NCI-H2171 treated with DMSO at 0.1 percent for 48 hours (cell line): Measurements from ENCODE around the gene GBF1.

Source experiments
- DNase-seq: peaks from one replicate; lab custom pipeline; 2025; lab: John Stamatoyannopoulos, UW

GBF1 gene

DNA sequence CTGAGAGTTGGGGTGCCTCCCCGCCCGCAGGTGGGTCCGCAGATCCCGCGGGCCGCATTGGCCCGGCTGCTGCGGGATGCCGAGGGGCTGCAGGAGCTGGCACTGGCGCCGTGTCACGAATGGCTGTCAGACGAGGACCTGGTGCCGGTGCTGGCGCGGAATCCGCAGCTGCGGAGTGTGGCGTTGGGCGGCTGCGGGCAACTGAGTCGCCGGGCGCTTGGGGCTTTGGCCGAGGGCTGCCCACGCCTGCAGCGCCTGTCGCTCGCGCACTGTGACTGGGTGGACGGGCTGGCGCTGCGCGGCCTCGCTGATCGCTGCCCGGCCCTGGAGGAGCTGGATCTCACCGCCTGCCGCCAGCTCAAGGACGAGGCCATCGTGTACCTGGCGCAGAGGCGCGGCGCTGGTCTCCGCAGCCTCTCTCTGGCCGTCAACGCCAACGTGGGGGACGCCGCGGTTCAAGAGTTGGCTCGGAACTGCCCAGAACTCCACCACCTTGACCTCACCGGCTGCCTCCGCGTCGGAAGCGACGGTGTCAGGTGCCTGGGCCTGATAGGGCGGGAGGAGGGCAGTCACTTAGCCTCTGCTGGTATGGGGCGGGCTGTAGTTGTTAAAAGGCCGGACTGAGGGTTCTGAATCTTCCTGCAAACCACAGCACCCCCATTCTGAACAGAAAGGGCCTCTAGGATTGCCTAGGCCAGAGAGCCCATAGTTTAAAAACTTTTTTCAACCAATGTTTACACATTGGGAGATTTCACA, 176.6 kb downstream of the GBF1 start:
- no peak for DNase-seq

DNA sequence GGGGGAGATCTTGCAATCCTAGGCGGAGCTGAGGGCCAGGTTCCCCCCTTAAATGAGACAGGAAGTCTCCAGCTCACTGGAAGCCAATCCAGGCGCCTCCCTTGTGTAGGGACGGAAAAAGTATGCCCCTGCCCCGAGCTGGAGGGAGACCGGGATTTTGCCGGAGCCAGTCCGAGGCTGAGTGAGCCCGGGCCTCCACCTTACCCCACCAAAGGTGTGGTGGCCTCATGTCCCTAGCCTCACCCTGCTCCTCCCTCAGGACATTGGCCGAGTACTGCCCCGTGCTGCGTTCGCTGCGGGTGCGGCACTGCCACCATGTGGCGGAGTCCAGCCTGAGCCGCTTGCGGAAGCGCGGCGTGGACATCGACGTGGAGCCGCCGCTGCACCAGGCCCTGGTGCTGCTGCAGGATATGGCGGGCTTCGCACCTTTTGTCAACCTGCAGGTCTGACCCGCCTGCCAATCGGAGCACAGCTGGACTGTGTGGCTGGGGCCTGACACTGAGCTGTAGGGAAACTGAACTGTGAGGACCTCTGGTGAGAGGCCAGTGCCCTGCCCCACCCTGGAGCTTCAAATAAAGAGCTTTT, 177.3 kb downstream of the GBF1 start:
- no peak for DNase-seq

GRCh38 chr10:102423372-102423968, 178.1 kb downstream of the GBF1 start:
- no peak for DNase-seq

- DNase-seq, result no peak
Measured at GRCh38 chr10:102424145-102424544, 178.8 kb downstream of the GBF1 start.

GRCh38 chr10:102424916-102425315, 179.6 kb downstream of the GBF1 start:
- DNase-seq, result no peak

DNA sequence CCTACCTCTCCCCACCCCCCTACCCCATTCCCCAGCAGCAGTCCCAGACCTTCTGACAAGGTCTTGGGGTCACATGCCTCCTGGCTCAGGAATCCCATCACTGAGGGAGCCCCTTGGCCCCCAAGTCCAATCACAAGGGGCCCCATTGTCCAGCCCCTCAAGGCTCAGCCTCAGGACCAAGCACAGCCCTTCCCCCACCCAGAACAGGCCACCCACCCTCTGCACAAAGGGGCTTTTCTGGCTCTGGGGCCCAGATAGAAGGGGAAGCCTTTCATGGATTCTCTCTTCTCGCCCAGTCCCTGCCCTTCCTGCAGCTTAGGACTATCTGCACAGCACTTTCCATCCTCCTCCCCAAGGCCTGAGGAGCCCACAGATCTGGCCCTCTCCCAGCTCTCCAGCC, 180.1 kb downstream of the GBF1 start:
- no peak for DNase-seq

DNA sequence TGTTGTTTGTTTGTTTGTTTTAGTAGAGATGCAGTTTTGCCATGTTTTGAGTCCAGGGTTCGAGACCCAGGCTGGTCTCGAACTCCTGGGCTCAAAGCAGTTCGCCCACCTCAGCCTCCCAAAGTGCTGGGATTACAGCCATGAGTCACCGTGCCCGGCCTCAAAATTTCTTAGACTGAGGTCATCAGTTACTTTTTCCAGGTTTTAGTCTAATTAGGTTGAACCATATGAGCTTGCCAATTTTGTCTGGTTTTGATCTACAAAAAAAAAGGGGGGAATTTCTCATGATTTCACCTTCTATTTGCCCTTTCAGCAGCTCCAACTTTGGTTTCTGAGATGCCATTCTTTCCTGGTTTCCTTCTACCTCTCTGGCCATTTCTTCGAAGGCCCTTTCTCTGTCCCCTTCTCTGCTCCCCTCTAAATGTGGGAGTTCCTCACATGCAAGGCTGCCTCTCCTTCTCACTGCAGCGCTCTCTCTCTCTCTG, 181.5 kb downstream of the GBF1 start:
- DNase-seq, result no peak

- no peak for DNase-seq
Measured at GRCh38 chr10:102429468-102429867, 184.1 kb downstream of the GBF1 start.

GRCh38 chr10:102431452-102432124, 186.3 kb downstream of the GBF1 start:
- DNase-seq, result peak; percentile 55
